Measurements from ENCODE around the gene BAZ1A. TPM values are rescaled to one million over a fixed set of nuclear protein-coding genes. Genes with fewer than 3 reads are reported as not detected.

BAZ1A gene
- total and polyA plus RNA-seq, 10 of the 15 experiments (the other 5 are each of a cell fraction or from before 2014, with no cell fraction given), result 34.3 to 96.5 (median 50.7) TPM

GRCh38 chr14:34711796-34712712, 163.1 kb downstream of the BAZ1A start (continued):
- TF ChIP-seq ELK1 (IDR thresholded peaks at IDR 0.05; ENCODE audit: low read depth, low read length), result no peak
- TF ChIP-seq TAF1 (IDR thresholded peaks at IDR 0.05; ENCODE audit: borderline replicate concordance, low read depth, low read length), result no peak
- no peak for TF ChIP-seq MLLT1 (IDR thresholded peaks at IDR 0.05)
- TF ChIP-seq GATAD2B (conservative IDR thresholded peaks at IDR 0.05; ENCODE audit: low read depth), result no peak
- TF ChIP-seq SMARCA5 (IDR thresholded peaks at IDR 0.05), result no peak

GRCh38 chr14:34711169-34711568, 164.0 kb downstream of the BAZ1A start:
- DNase-seq (ENCODE audit: low read depth, low spot score) (peak; percentile 50), FAIRE-seq (peak; percentile 59), ATAC-seq (peak; percentile 49)
- ChIA-PET CTCF (interaction anchor here (1.0 to 7.1 kb wide), 5 partner anchors 9 to 703 kb away, joined by 3 to 78 read pairs (median 8); no protein-coding TSS in a partner anchor), RAD21 (ENCODE audit: unreplicated experiment) (interaction anchor here (1.3 to 4.0 kb wide), 3 partner anchors 12 to 38 kb away, joined by 4 to 18 read pairs (median 6); no protein-coding TSS in a partner anchor), POLR2A (interaction anchor here (1.4 kb wide), 1 partner anchor 12 kb away, joined by 5 read pairs; no protein-coding TSS in a partner anchor), SMC1A (ENCODE audit: uncharacterized antibody, unreplicated experiment) (interaction anchor here (1.0 to 7.8 kb wide), 8 partner anchors 9 to 84 kb away, joined by 3 to 43 read pairs (median 4); no protein-coding TSS in a partner anchor)
- Histone ChIP-seq H3K79me2 (ENCODE audit: control insufficient read depth, insufficient read depth, low read length) (peaks cover 40% of the 10 kb centered on the region), H2AFZ (ENCODE audit: control insufficient read depth, low read depth, low read length) (no peak overlapping the region), H4K20me1 (ENCODE audit: control insufficient read depth, insufficient read depth) (no peaks in the 10 kb centered on the region), H3K27ac (ENCODE audit: control insufficient read depth, insufficient read depth) (peak overlapping the region; percentile 35), H3K4me3 (peak overlapping the region; percentile 52; the same call in 1 of the 2 replicates), H3K36me3 (ENCODE audit: control insufficient read depth in 2 of 2, insufficient read depth in 2 of 2, low read length in 1 of 2) (peaks cover 0 to 7% of the 10 kb centered on the region in 2 experiments; a peak in 1 of 4 replicates), H3K9ac (ENCODE audit: control insufficient read depth, insufficient read depth, low read length) (0 out of 2 replicates have a peak overlapping the region, but pooled peaks have one; percentile 15), H3K27me3 (replicated peaks in 1 of 2; ENCODE audit: control insufficient read depth in 2 of 2, insufficient read depth in 2 of 2, low read length in 1 of 2) (no peaks in the 10 kb centered on the region), H3K4me2 (ENCODE audit: control insufficient read depth, insufficient read depth) (peak overlapping the region; percentile 74; the same call in 1 of the 2 replicates), H3K9me3 (replicated peaks; ENCODE audit: control insufficient read depth, insufficient read depth, low read length) (no peaks in the 10 kb centered on the region), H3K4me1 (ENCODE audit: control insufficient read depth, insufficient read depth, low read length) (peaks cover 16% of the 10 kb centered on the region)
- intact Hi-C loops (cut with micrococcal nuclease; ENCODE audit: unreplicated experiment), result no loop called here
- 17% methylated on average over 3 of the region's 3 CpGs for WGBS (ENCODE audit: insufficient coverage, insufficient replicate concordance, low lambda C conversion rate, missing lambda C conversion rate)
- BruUV-seq (replicated peaks), result no TSS peak
- in situ Hi-C loops (cut with MboI), result no loop called here
- TF ChIP-seq RELB (IDR thresholded peaks at IDR 0.05; ENCODE audit: low read depth), result peak; percentile 24; the same call in 1 of the 2 replicates
- TF ChIP-seq RAD21 (IDR thresholded peaks at IDR 0.05; ENCODE audit: insufficient read depth, low read depth, low read length), result no peak
- peak; percentile 62 for TF ChIP-seq RUNX3 (IDR thresholded peaks at IDR 0.05; ENCODE audit: low read length)
- TF ChIP-seq POU2F2 (IDR thresholded peaks at IDR 0.05; ENCODE audit: borderline replicate concordance, low read depth, low read length), result peak; percentile 88; the same call in 2 of the 3 replicates
- no peak for TF ChIP-seq SMAD5 (IDR thresholded peaks at IDR 0.05; ENCODE audit: low read depth)
- TF ChIP-seq CREB1 (IDR thresholded peaks at IDR 0.05; ENCODE audit: low read depth), result 0 out of 2 replicates have a peak, but pooled peaks have one; percentile 30
- peak; percentile 52 for TF ChIP-seq SMAD1 (IDR thresholded peaks at IDR 0.05; ENCODE audit: low read depth, partially characterized antibody)
- peak in 1 of 2 experiments; percentile 70; a peak in 1 of 4 replicates for TF ChIP-seq SRF (IDR thresholded peaks at IDR 0.05; ENCODE audit: low read depth in 2 of 2, low read length in 2 of 2)
- 0 out of 2 replicates have a peak, but pooled peaks have one; percentile 24 for TF ChIP-seq PML (IDR thresholded peaks at IDR 0.05; ENCODE audit: low read length)
- 0 out of 4 replicates have a peak, but pooled peaks of 1 of the 2 experiments have one; percentile 11 for TF ChIP-seq BHLHE40 (IDR thresholded peaks at IDR 0.05; ENCODE audit: borderline replicate concordance in 1 of 2, low read depth in 2 of 2, low read length in 1 of 2)
- peak; percentile 84 for TF ChIP-seq MEF2B (IDR thresholded peaks at IDR 0.05; ENCODE audit: partially characterized antibody, poor library complexity, severe bottlenecking)
- TF ChIP-seq ATF7 (IDR thresholded peaks at IDR 0.05; ENCODE audit: low read depth), result 0 out of 2 replicates have a peak, but pooled peaks have one; percentile 27

Data from GM12878 (cell line).